WTC11 (cell line): Measurements from ENCODE around the gene ADAM12. TPM values are rescaled to one million over a fixed set of nuclear protein-coding genes. Genes with fewer than 3 reads are reported as not detected.

Experiments used
- ATAC-seq: fragments of 200-7000 bp; cut with Tn5 transposase; 2 replicates; pipeline ENCODE4 v1.10.0; 2021; ENCODE audit warnings: mild to moderate bottlenecking, moderate library complexity
- CTCF ChIA-PET: fragments of 300-600 bp; sonication (Branson Sonifier 250); formaldehyde crosslinking; loops from one replicate; lab custom pipeline; 2021; ENCODE audit warnings: antibody characterized with exemption; lab: Charles Lee
- POLR2A ChIA-PET: fragments of 350-600 bp; sonication (Branson Sonifier 250); formaldehyde crosslinking; loops from one replicate; lab custom pipeline; 2021; ENCODE audit warnings: antibody characterized with exemption; lab: Charles Lee
- DNase-seq: peaks from one replicate; pipeline ENCODE4 v3.0.0; 2021; ENCODE audit warnings: low spot score
- H3K27ac Mint-ChIP-seq: 2 replicates; pipeline ENCODE4 v1.8.0; 2021; ENCODE audit warnings: mixed read lengths
- H3K27me3 Mint-ChIP-seq: 2 replicates; pipeline ENCODE4 v1.8.0; 2021; ENCODE audit warnings: low read depth, mild to moderate bottlenecking, moderate library complexity, mixed read lengths
- H3K36me3 Mint-ChIP-seq: 2 replicates; pipeline ENCODE4 v1.8.0; 2021; ENCODE audit warnings: mixed read lengths
- H3K4me1 Mint-ChIP-seq: 2 replicates; pipeline ENCODE4 v1.8.0; 2022; ENCODE audit warnings: mixed read lengths
- H3K4me3 Mint-ChIP-seq: 2 replicates; pipeline ENCODE4 v1.8.0; 2021; ENCODE audit warnings: mild to moderate bottlenecking, moderate library complexity, mixed read lengths
- H3K9me3 Mint-ChIP-seq: 2 replicates; pipeline ENCODE4 v1.8.0; 2021; ENCODE audit warnings: mixed read lengths
- ELF4 ChIP-seq: sonication (generic); formaldehyde crosslinking; IDR thresholded peaks from 2 replicates; pipeline ENCODE4 v1.8.1; 2022; ENCODE audit warnings: low read depth, mild to moderate bottlenecking, moderate library complexity, missing genetic modification reagents
- FOXK1 ChIP-seq: sonication (generic); formaldehyde crosslinking; IDR thresholded peaks from 2 replicates; pipeline ENCODE4 v1.8.0; 2022; ENCODE audit warnings: mild to moderate bottlenecking, moderate library complexity, missing genetic modification reagents
- GABPB1 ChIP-seq: sonication (generic); formaldehyde crosslinking; IDR thresholded peaks from 2 replicates; pipeline ENCODE4 v1.8.1; 2023; ENCODE audit warnings: mild to moderate bottlenecking, missing genetic modification reagents
- GTF2I ChIP-seq: fragments of 250-450 bp; sonication (Bioruptor Pico); conservative IDR thresholded peaks from 2 replicates; pipeline ENCODE4 v1.4.0; 2021; ENCODE audit warnings: mild to moderate bottlenecking
- NFYB ChIP-seq: sonication (generic); formaldehyde crosslinking; conservative IDR thresholded peaks from 2 replicates; pipeline ENCODE4 v1.8.0; 2022; ENCODE audit warnings: low read depth, missing genetic modification reagents
- RORB ChIP-seq: fragments of 250-450 bp; sonication (Bioruptor Pico); IDR thresholded peaks from 2 replicates; pipeline ENCODE4 v1.9.0; 2021; ENCODE audit warnings: mild to moderate bottlenecking
- SMAD3 ChIP-seq: sonication (generic); formaldehyde crosslinking; IDR thresholded peaks from 2 replicates; pipeline ENCODE4 v1.8.0; 2022; ENCODE audit warnings: missing genetic modification reagents, mild to moderate bottlenecking, borderline replicate concordance
- TEAD1 ChIP-seq: sonication (generic); formaldehyde crosslinking; IDR thresholded peaks from 2 replicates; pipeline ENCODE4 v1.8.0; 2022; ENCODE audit warnings: mild to moderate bottlenecking, missing genetic modification reagents
- ZNF232 ChIP-seq: sonication (generic); formaldehyde crosslinking; IDR thresholded peaks from 2 replicates; pipeline ENCODE4 v1.8.0; 2022; ENCODE audit warnings: mild to moderate bottlenecking, missing genetic modification reagents
- ZNF396 ChIP-seq: fragments of 250-450 bp; sonication (Bioruptor Pico); IDR thresholded peaks from 2 replicates; pipeline ENCODE4 v1.8.0; 2021; ENCODE audit warnings: mild to moderate bottlenecking, moderate library complexity, borderline replicate concordance
- ZNF671 ChIP-seq: fragments of 250-450 bp; sonication (Bioruptor Pico); IDR thresholded peaks from 2 replicates; pipeline ENCODE4 v1.8.0; 2021; ENCODE audit warnings: mild to moderate bottlenecking
- total RNA-seq: library from RNA; stranded (reverse); gene quantifications from 3 replicates; pipeline ENCODE4 v1.2.3, GENCODE V29; 2021
- TF ChIP-seq, protein P1 (sequence below): sonication (generic); formaldehyde crosslinking; IDR thresholded peaks from 2 replicates; pipeline ENCODE4 v1.8.0; 2022; ENCODE audit warnings: mild to moderate bottlenecking, missing genetic modification reagents
- TF ChIP-seq, protein P2 (sequence below): sonication (generic); formaldehyde crosslinking; IDR thresholded peaks from 2 replicates; pipeline ENCODE4 v1.8.1; 2023; ENCODE audit warnings: mild to moderate bottlenecking, missing genetic modification reagents, moderate library complexity
- TF ChIP-seq, protein P3 (sequence below): sonication (generic); formaldehyde crosslinking; IDR thresholded peaks from 2 replicates; pipeline ENCODE4 v1.8.1; 2023; ENCODE audit warnings: mild to moderate bottlenecking, missing genetic modification reagents
- TF ChIP-seq, protein P4 (sequence below): sonication (generic); formaldehyde crosslinking; IDR thresholded peaks from 2 replicates; pipeline ENCODE4 v1.8.1; 2022; ENCODE audit warnings: mild to moderate bottlenecking, missing genetic modification reagents, moderate library complexity, borderline replicate concordance
- TF ChIP-seq, protein P5 (sequence below): sonication (generic); formaldehyde crosslinking; IDR thresholded peaks from 2 replicates; pipeline ENCODE4 v1.8.0; 2022; ENCODE audit warnings: mild to moderate bottlenecking, missing genetic modification reagents
- TF ChIP-seq, protein P6 (sequence below): sonication (generic); formaldehyde crosslinking; IDR thresholded peaks from 2 replicates; pipeline ENCODE4 v1.8.1; 2022; ENCODE audit warnings: mild to moderate bottlenecking, moderate library complexity, missing genetic modification reagents
- TF ChIP-seq, protein P7 (sequence below): sonication (generic); formaldehyde crosslinking; IDR thresholded peaks from 2 replicates; pipeline ENCODE4 v1.8.0; 2022; ENCODE audit warnings: missing genetic modification reagents
- TF ChIP-seq, protein P8 (sequence below): sonication (generic); formaldehyde crosslinking; IDR thresholded peaks from 2 replicates; pipeline ENCODE4 v1.8.0; 2023; ENCODE audit warnings: missing genetic modification reagents

ADAM12 gene
- total RNA-seq, 1 experiment from 2014 or later = 0.22 TPM

DNA sequence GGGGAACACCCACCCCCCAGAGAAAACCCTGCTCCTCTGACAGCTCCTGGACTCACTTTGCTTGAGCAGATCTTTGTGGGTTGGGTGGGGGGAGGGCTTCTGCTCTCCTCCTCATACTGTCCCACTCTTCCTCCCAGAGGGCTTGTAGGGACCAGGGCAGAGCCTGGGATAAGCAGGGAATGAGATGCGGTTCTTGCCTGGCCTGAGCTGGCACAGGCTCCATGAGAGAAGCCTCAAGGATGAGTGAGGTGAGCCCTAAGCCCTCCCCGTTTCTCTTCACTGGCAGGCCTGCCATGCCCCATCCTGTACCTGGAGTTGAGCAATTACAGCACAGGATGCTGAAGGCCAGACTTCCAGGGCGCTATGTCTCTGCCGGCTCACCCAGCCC lies 134.7 kb downstream of the ADAM12 start:
- DNase-seq (no peak), ATAC-seq (no peak)
- no peak overlapping the region for H3K4me3 Mint-ChIP-seq
- H3K27me3 Mint-ChIP-seq = no peaks in the 10 kb centered on the region
- no peak overlapping the region for H3K27ac Mint-ChIP-seq
- ChIA-PET POLR2A (no interaction called here), CTCF (interaction anchor here (0.6 kb wide), 1 partner anchor 156 kb away, joined by 4 read pairs; no protein-coding TSS in a partner anchor)
- peaks cover 18% of the 10 kb centered on the region for H3K9me3 Mint-ChIP-seq
- TF ChIP-seq RORB (CRISPR knock-in tag) (no peak), ZNF232 (CRISPR knock-in tag) (no peak), FOXK1 (no peak), SMAD3 (CRISPR knock-in tag) (no peak), NFYB (CRISPR knock-in tag) (no peak), ELF4 (CRISPR knock-in tag) (no peak), ZNF396 (no peak), GABPB1 (CRISPR knock-in tag) (no peak), GTF2I (CRISPR knock-in tag) (no peak), TEAD1 (CRISPR knock-in tag) (no peak), ZNF671 (CRISPR knock-in tag) (no peak)
- TF ChIP-seq, protein P1, sequence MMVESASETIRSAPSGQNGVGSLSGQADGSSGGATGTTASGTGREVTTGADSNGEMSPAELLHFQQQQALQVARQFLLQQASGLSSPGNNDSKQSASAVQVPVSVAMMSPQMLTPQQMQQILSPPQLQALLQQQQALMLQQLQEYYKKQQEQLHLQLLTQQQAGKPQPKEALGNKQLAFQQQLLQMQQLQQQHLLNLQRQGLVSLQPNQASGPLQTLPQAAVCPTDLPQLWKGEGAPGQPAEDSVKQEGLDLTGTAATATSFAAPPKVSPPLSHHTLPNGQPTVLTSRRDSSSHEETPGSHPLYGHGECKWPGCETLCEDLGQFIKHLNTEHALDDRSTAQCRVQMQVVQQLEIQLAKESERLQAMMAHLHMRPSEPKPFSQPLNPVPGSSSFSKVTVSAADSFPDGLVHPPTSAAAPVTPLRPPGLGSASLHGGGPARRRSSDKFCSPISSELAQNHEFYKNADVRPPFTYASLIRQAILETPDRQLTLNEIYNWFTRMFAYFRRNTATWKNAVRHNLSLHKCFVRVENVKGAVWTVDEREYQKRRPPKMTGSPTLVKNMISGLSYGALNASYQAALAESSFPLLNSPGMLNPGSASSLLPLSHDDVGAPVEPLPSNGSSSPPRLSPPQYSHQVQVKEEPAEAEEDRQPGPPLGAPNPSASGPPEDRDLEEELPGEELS = no peak
- TF ChIP-seq, protein P2, sequence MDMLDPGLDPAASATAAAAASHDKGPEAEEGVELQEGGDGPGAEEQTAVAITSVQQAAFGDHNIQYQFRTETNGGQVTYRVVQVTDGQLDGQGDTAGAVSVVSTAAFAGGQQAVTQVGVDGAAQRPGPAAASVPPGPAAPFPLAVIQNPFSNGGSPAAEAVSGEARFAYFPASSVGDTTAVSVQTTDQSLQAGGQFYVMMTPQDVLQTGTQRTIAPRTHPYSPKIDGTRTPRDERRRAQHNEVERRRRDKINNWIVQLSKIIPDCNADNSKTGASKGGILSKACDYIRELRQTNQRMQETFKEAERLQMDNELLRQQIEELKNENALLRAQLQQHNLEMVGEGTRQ (CRISPR knock-in tag) = no peak
- TF ChIP-seq, protein P3, sequence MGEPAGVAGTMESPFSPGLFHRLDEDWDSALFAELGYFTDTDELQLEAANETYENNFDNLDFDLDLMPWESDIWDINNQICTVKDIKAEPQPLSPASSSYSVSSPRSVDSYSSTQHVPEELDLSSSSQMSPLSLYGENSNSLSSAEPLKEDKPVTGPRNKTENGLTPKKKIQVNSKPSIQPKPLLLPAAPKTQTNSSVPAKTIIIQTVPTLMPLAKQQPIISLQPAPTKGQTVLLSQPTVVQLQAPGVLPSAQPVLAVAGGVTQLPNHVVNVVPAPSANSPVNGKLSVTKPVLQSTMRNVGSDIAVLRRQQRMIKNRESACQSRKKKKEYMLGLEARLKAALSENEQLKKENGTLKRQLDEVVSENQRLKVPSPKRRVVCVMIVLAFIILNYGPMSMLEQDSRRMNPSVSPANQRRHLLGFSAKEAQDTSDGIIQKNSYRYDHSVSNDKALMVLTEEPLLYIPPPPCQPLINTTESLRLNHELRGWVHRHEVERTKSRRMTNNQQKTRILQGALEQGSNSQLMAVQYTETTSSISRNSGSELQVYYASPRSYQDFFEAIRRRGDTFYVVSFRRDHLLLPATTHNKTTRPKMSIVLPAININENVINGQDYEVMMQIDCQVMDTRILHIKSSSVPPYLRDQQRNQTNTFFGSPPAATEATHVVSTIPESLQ (CRISPR knock-in tag) = no peak
- TF ChIP-seq, protein P4, sequence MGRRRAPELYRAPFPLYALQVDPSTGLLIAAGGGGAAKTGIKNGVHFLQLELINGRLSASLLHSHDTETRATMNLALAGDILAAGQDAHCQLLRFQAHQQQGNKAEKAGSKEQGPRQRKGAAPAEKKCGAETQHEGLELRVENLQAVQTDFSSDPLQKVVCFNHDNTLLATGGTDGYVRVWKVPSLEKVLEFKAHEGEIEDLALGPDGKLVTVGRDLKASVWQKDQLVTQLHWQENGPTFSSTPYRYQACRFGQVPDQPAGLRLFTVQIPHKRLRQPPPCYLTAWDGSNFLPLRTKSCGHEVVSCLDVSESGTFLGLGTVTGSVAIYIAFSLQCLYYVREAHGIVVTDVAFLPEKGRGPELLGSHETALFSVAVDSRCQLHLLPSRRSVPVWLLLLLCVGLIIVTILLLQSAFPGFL = no peak
- TF ChIP-seq, protein P5, sequence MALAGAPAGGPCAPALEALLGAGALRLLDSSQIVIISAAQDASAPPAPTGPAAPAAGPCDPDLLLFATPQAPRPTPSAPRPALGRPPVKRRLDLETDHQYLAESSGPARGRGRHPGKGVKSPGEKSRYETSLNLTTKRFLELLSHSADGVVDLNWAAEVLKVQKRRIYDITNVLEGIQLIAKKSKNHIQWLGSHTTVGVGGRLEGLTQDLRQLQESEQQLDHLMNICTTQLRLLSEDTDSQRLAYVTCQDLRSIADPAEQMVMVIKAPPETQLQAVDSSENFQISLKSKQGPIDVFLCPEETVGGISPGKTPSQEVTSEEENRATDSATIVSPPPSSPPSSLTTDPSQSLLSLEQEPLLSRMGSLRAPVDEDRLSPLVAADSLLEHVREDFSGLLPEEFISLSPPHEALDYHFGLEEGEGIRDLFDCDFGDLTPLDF (CRISPR knock-in tag) = no peak
- TF ChIP-seq, protein P6, sequence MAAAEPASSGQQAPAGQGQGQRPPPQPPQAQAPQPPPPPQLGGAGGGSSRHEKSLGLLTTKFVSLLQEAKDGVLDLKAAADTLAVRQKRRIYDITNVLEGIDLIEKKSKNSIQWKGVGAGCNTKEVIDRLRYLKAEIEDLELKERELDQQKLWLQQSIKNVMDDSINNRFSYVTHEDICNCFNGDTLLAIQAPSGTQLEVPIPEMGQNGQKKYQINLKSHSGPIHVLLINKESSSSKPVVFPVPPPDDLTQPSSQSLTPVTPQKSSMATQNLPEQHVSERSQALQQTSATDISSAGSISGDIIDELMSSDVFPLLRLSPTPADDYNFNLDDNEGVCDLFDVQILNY (CRISPR knock-in tag) = no peak
- TF ChIP-seq, protein P7, sequence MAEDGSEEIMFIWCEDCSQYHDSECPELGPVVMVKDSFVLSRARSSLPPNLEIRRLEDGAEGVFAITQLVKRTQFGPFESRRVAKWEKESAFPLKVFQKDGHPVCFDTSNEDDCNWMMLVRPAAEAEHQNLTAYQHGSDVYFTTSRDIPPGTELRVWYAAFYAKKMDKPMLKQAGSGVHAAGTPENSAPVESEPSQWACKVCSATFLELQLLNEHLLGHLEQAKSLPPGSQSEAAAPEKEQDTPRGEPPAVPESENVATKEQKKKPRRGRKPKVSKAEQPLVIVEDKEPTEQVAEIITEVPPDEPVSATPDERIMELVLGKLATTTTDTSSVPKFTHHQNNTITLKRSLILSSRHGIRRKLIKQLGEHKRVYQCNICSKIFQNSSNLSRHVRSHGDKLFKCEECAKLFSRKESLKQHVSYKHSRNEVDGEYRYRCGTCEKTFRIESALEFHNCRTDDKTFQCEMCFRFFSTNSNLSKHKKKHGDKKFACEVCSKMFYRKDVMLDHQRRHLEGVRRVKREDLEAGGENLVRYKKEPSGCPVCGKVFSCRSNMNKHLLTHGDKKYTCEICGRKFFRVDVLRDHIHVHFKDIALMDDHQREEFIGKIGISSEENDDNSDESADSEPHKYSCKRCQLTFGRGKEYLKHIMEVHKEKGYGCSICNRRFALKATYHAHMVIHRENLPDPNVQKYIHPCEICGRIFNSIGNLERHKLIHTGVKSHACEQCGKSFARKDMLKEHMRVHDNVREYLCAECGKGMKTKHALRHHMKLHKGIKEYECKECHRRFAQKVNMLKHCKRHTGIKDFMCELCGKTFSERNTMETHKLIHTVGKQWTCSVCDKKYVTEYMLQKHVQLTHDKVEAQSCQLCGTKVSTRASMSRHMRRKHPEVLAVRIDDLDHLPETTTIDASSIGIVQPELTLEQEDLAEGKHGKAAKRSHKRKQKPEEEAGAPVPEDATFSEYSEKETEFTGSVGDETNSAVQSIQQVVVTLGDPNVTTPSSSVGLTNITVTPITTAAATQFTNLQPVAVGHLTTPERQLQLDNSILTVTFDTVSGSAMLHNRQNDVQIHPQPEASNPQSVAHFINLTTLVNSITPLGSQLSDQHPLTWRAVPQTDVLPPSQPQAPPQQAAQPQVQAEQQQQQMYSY (CRISPR knock-in tag) = no peak
- TF ChIP-seq, protein P8, sequence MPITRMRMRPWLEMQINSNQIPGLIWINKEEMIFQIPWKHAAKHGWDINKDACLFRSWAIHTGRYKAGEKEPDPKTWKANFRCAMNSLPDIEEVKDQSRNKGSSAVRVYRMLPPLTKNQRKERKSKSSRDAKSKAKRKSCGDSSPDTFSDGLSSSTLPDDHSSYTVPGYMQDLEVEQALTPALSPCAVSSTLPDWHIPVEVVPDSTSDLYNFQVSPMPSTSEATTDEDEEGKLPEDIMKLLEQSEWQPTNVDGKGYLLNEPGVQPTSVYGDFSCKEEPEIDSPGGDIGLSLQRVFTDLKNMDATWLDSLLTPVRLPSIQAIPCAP (CRISPR knock-in tag) = no peak
- H3K4me1 Mint-ChIP-seq = peaks cover 6% of the 10 kb centered on the region
- peaks cover 7% of the 10 kb centered on the region; the same call in 1 of the 2 replicates for H3K36me3 Mint-ChIP-seq
